Measurements from ENCODE around the gene GJA9.
A peak's percentile ranks its signal among the peaks of the same experiment; 100 is the strongest.

GJA9 gene

DNA sequence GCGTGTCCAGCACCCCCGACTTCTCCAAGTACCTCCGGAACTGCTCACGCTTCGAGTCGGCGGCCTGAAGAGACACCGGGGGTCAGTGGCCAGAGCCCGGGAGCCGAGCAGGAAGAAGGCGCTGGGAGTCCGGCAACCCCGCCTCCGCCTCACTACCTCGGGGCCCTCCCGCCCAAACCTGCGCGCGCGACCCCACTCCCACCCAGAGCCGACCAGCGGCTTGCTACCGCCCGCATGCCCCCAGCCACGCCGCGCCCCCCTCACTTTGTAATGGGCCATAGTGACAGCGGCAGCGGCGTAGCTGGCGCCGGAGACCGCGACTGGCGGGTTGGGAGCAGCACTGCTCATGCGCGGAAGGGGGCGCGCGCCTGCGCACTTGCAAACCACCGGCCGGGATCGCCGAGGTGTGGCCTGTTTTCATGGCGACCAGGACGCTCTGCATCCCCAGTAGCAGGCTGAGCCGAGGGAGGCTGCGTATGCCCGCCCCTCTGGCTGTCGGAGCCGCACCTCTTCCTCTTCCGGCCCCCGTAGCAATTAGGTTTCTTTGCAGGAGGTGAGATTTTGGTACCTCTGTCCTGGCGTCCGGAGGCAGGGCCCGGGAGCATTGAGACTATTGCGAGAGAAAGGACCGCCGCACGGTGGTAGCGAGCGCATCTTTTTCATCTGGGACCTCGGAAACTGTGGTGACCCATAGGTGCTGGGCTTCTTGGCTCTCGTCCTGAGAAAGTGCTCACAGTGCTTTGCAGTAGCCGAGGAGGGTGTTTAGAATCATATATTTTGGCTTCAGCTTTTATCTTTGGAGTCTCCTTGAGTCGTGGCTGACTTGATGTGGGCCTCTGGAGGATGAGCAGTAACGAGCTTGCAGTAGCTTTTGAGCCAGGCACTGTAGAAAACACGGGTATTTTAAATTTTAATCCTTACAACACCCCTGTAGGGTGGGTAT is 8.1 kb downstream of the GJA9 start, which contains the start of gene MYCBP:
Gene MYCBP, minus strand, starts transcription at position 322 of the 943 bp plus-strand sequence. Its CDS starts 43 bp downstream, at position 279.
- Histone ChIP-seq H3K27ac (ENCODE audit: low read depth, low read length) (peak within 1 kb of the TSS; percentile 85), H3K9me3 (ENCODE audit: low read length) (no peaks in the 10 kb centered on the region), H3K27me3 (ENCODE audit: control insufficient read depth in 1 of 2, insufficient read depth in 2 of 2, low read length in 2 of 2) (no peaks in the 10 kb centered on the region), H3K4me1 (ENCODE audit: insufficient read depth, low read length) (peaks cover 11% of the 10 kb centered on the region), H3K4me3 (ENCODE audit: low read depth in 1 of 2, low read length in 2 of 2) (peak within 1 kb of the TSS; percentile 85 to 99), H3K36me3 (ENCODE audit: insufficient read depth, low read length) (no peaks in the 10 kb centered on the region), H3K9ac (ENCODE audit: low read length) (peak within 1 kb of the TSS; percentile 85)

DNA sequence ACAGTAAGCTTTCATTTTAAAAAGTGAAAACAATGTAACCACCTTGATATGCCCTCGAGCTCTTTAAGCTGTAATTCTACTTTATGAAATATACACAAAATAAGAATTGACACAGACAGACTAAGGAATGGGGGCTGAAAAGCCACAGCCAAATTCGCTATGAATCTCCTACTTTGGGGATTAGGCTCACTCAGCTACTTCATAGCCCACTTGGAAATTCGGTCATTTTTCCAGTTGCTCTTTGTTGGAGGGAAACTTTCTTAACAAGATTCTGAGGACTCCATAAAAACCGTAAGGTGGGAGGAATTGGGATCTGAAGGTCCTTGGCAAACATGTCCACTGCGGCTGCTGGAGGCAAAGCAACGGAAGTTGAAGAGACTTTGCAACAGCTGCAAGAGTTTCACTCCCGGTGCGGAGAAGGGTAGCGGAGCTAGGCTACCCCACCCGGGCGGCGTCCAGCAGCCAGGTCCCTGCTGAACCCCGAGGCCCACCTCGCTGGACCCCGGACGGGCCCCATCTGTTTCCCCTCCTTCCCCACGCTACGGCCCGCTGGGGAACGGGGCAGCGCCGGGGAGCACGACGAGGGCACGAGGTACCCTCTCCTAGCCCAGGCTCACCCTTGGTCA is 8.9 kb downstream of the GJA9 start:
- Histone ChIP-seq H3K4me3 (ENCODE audit: low read depth in 1 of 2, low read length in 2 of 2) (peak overlapping the region; percentile 85 to 99), H3K27me3 (ENCODE audit: control insufficient read depth in 1 of 2, insufficient read depth in 2 of 2, low read length in 2 of 2) (no peaks in the 10 kb centered on the region), H3K9me3 (ENCODE audit: low read length) (no peaks in the 10 kb centered on the region), H3K36me3 (ENCODE audit: insufficient read depth, low read length) (no peaks in the 10 kb centered on the region), H3K27ac (ENCODE audit: low read depth, low read length) (peak overlapping the region; percentile 85), H3K4me1 (ENCODE audit: insufficient read depth, low read length) (peaks cover 11% of the 10 kb centered on the region), H3K9ac (ENCODE audit: low read length) (peak overlapping the region; percentile 9)

DNA sequence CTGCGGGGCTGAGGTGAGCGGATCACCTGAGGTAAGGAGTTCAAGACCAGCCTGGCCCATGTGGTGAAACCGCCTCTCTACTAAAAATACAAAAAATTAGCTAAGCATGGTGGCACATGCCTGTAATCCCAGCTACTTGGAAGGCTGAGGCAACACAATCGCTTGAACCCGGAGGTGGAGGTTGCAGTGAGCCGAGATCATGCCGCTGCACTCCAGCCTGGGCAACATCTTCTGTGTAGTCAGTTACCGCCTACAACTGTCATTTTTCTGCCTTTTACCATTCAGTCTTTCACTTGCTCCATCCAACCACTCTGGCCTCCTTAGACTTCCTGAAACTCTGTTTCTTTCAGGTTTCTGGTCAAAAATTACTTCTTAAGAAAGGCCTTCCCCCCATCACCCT is 10.4 kb downstream of the GJA9 start:
- Histone ChIP-seq H3K4me1 (ENCODE audit: insufficient read depth, low read length) (peaks cover 11% of the 10 kb centered on the region), H3K9ac (ENCODE audit: low read length) (no peak overlapping the region), H3K27ac (ENCODE audit: low read depth, low read length) (no peak overlapping the region), H3K36me3 (ENCODE audit: insufficient read depth, low read length) (no peaks in the 10 kb centered on the region), H3K4me3 (ENCODE audit: low read depth in 1 of 2, low read length in 2 of 2) (no peak overlapping the region), H3K27me3 (ENCODE audit: control insufficient read depth in 1 of 2, insufficient read depth in 2 of 2, low read length in 2 of 2) (no peaks in the 10 kb centered on the region), H3K9me3 (ENCODE audit: low read length) (no peaks in the 10 kb centered on the region)

DNA sequence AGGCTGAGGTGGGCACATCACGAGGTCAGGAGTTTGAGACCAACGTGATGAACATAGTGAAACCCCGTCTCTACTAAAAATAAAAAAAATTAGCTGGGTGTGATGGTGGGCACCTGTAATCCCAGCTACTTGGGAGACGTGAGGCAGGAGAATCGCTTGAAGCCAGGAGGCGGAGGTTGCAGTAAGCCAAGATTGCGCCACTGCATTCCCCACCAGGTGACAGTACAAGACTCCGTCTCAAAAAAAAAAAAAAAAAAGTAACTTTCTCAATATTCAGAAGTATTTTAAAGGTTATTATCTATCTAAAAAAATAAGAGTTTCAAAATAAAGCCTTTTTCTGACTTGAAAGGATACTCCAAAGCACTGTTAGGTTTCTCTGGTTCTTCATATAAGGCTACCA is 14.2 kb downstream of the GJA9 start:
- Histone ChIP-seq H3K27me3 (ENCODE audit: control insufficient read depth in 1 of 2, insufficient read depth in 2 of 2, low read length in 2 of 2) (no peaks in the 10 kb centered on the region), H3K36me3 (ENCODE audit: insufficient read depth, low read length) (no peaks in the 10 kb centered on the region), H3K27ac (ENCODE audit: low read depth, low read length) (no peak overlapping the region), H3K9me3 (ENCODE audit: low read length) (no peaks in the 10 kb centered on the region), H3K4me3 (ENCODE audit: low read depth in 1 of 2, low read length in 2 of 2) (no peak overlapping the region), H3K9ac (ENCODE audit: low read length) (no peak overlapping the region), H3K4me1 (ENCODE audit: insufficient read depth, low read length) (peaks cover 11% of the 10 kb centered on the region)

DNA sequence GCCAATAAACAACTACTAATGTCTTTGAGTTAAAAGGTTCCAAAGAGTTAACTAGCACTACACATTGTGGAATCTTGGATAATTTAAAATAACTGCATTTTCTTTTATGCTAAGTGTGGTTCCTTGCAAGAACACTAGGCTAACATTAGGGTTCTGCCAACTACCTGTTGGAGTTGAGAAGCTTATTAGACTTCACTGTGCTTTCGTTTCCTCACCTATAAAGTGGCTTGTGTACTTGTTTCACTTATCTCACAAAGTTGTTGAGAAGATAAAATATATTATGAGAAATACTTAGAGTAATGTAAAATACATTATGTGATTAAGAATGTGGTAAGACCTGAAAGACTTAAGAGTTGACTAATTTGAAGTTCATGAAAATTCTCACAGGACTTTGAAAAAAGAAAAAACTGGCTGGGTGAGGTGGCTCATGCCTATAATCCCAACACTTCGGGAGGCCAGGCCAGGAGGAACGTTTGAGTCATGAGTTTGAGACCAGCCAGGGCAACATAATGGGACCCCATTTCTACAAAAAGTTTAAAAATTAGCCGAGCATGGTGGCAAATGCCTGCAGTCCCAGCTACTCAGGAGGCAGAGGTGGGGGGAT is 16.2 kb downstream of the GJA9 start:
- Histone ChIP-seq H3K27ac (ENCODE audit: low read depth, low read length) (no peak overlapping the region), H3K9me3 (ENCODE audit: low read length) (no peaks in the 10 kb centered on the region), H3K4me3 (ENCODE audit: low read depth in 1 of 2, low read length in 2 of 2) (no peak overlapping the region), H3K27me3 (ENCODE audit: control insufficient read depth in 1 of 2, insufficient read depth in 2 of 2, low read length in 2 of 2) (no peaks in the 10 kb centered on the region), H3K36me3 (ENCODE audit: insufficient read depth, low read length) (no peaks in the 10 kb centered on the region), H3K9ac (ENCODE audit: low read length) (no peak overlapping the region), H3K4me1 (ENCODE audit: insufficient read depth, low read length) (peaks cover 22% of the 10 kb centered on the region)

DNA sequence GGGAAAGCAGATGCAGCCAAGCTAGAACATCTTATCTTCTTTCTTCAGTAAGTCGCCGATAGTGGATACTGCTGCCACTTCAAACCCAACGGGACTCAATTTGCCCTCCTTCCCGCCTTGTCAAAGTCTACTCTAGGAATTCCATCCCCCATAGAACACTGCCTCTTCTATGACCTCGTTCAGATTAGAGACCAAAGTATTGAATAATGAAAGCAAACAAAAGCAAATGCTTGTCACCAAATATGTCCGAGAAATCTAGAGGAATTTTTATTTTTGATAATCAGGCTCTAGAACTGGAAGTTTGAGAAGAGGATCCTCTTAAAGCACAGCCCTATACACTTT is 21.0 kb downstream of the GJA9 start:
- H3K9me3 ChIP-seq (ENCODE audit: low read length), result no peaks in the 10 kb centered on the region
- H3K36me3 ChIP-seq (ENCODE audit: insufficient read depth, low read length), result peaks cover 4% of the 10 kb centered on the region
- H3K27ac ChIP-seq (ENCODE audit: low read depth, low read length), result peak overlapping the region; percentile 95
- H3K27me3 ChIP-seq (ENCODE audit: control insufficient read depth in 1 of 2, insufficient read depth in 2 of 2, low read length in 2 of 2), result no peaks in the 10 kb centered on the region
- peak overlapping the region; percentile 94 to 100 for H3K4me3 ChIP-seq (ENCODE audit: low read depth in 1 of 2, low read length in 2 of 2)
- peak overlapping the region; percentile 96 for H3K9ac ChIP-seq (ENCODE audit: low read length)
- H3K4me1 ChIP-seq (ENCODE audit: insufficient read depth, low read length), result peaks cover 22% of the 10 kb centered on the region

DNA sequence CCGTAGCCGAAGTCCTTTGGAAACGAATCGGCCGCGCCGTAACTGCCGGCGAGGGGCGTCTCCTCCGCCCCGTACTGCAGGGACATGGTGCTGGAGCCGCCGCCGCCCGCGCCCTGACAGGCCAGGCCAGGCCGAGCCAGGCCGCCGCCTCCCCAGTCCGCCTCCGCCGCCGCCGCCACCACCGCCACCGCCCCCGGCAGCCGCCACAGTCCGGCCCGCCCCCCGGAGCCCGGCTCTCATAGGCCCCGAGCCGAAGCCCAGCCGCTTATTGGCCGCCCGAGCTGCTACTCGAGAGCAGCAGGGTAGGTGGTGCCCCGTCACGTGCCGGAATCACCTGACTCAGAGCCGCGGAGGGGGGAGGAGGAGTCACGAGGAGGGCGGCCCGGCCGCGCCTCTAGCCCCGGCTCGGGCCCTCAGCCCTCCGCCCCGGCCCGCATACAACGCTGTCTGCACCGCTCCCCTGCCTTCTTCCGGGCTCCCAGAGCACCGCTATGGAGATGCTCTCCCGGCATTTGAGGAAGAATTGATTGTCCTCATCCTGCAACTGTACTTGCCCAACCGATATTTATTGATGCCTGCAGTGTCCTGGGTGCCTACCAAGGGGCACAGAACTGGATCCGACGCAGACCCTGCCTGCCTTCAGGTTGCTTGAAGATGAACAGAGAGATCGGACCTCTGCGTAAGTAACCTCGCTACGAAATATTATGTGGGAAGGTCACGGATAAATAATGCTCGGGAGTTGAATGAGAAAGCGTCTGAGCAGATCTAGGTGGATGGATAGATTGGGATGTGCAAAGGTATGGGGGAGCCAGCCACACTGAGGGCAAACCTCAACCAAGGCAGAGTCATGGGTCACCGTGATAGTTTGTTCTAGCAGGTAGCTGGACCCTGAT is 21.6 kb downstream of the GJA9 start, which contains the start of gene RRAGC:
Gene RRAGC, minus strand, starts transcription at position 212 of the 893 bp plus-strand sequence. Its CDS starts 126 bp downstream, at position 86.
- H3K4me3 ChIP-seq (ENCODE audit: low read depth in 1 of 2, low read length in 2 of 2), result peak within 1 kb of the TSS; percentile 94 to 100
- no peaks in the 10 kb centered on the region for H3K27me3 ChIP-seq (ENCODE audit: control insufficient read depth in 1 of 2, insufficient read depth in 2 of 2, low read length in 2 of 2)
- peak within 1 kb of the TSS; percentile 96 for H3K9ac ChIP-seq (ENCODE audit: low read length)
- H3K27ac ChIP-seq (ENCODE audit: low read depth, low read length), result peak within 1 kb of the TSS; percentile 95
- no peaks in the 10 kb centered on the region for H3K9me3 ChIP-seq (ENCODE audit: low read length)
- H3K36me3 ChIP-seq (ENCODE audit: insufficient read depth, low read length), result peaks cover 8% of the 10 kb centered on the region
- H3K4me1 ChIP-seq (ENCODE audit: insufficient read depth, low read length), result peaks cover 22% of the 10 kb centered on the region

DNA sequence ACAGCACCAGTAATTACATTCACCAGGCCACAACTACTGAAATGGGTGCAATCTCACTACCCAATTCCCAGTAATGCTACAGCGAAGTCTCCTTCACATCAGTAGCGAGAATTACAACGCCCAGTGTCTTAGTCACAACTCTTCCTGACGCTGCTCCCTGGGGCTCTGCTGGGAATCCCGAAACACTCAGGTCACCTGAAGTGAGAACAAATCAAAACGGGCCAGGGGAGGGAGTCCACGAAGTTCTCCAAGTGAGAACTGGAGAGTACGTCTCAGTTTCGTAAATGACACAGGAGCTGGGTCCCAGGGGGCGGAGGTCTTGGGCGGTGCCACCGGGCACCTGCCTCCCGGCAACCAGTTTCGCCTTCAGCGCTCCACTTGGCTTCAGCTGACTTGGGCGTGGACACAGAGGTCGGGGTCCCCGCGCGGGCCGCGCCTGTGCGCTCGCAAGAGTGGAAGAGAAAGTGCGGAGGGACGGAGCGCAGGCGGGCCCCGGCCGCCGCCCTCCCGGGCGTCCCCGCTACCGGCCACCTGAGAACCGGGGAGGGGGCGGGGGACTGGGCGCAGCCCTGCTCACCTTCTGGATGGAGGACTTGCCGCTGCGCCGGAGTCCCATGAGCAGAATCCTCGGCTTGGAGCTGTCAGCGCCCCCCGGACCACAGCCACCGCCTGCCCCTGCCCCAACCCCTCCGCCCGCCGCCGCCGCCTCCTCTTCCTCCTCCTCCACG is 22.4 kb downstream of the GJA9 start:
- Histone ChIP-seq H3K27ac (ENCODE audit: low read depth, low read length) (peak overlapping the region; percentile 83), H3K9ac (ENCODE audit: low read length) (peak overlapping the region; percentile 46), H3K27me3 (ENCODE audit: control insufficient read depth in 1 of 2, insufficient read depth in 2 of 2, low read length in 2 of 2) (no peaks in the 10 kb centered on the region), H3K4me3 (ENCODE audit: low read depth in 1 of 2, low read length in 2 of 2) (peak overlapping the region; percentile 88 to 96), H3K4me1 (ENCODE audit: insufficient read depth, low read length) (peaks cover 21% of the 10 kb centered on the region), H3K9me3 (ENCODE audit: low read length) (no peaks in the 10 kb centered on the region), H3K36me3 (ENCODE audit: insufficient read depth, low read length) (peaks cover 8% of the 10 kb centered on the region)

DNA sequence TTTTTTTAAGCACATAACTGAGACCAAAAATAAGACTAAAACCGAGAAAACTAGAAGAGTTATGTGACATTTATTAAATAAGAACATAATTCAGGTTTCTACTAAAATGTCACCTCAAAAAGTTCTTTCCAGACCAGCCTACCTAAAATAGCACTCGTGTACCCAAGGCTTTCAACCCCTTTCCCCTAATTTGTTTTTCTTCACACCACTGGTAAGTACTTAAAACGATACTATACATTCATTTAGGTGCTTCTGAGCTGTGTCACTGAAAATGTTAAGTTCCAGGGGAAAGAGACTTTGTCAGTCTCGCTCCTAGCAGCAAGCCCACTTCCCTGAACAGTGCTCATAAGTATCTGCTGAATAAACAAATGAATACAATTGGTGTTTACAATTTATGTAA is 28.6 kb downstream of the GJA9 start:
- Histone ChIP-seq H3K27ac (ENCODE audit: low read depth, low read length) (no peak overlapping the region), H3K4me3 (ENCODE audit: low read depth in 1 of 2, low read length in 2 of 2) (no peak overlapping the region), H3K9me3 (ENCODE audit: low read length) (no peaks in the 10 kb centered on the region), H3K9ac (ENCODE audit: low read length) (no peak overlapping the region), H3K4me1 (ENCODE audit: insufficient read depth, low read length) (peaks cover 3% of the 10 kb centered on the region), H3K27me3 (ENCODE audit: control insufficient read depth in 1 of 2, insufficient read depth in 2 of 2, low read length in 2 of 2) (no peaks in the 10 kb centered on the region), H3K36me3 (ENCODE audit: insufficient read depth, low read length) (peaks cover 42% of the 10 kb centered on the region)

DNA sequence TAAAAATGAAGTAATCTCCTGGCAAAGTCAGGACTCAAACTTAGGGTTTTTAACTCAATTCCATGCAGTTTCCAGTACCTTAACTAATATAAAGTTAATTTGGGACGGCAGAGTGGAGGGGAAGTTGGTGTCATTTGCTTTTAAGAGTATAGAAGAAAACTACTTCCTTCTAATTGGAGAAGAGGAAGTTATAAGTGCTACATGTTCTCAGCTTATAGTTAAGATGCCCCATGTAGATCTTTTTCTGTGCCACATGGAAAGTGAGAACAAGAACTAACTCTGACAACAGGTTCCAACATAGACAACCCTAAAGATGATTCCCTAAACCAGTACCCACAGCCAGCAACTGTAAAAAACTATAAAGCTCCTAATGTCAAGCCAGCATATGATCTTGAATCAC is 33.3 kb downstream of the GJA9 start:
- Histone ChIP-seq H3K27me3 (ENCODE audit: control insufficient read depth in 1 of 2, insufficient read depth in 2 of 2, low read length in 2 of 2) (no peaks in the 10 kb centered on the region), H3K36me3 (ENCODE audit: insufficient read depth, low read length) (peaks cover 60% of the 10 kb centered on the region), H3K4me1 (ENCODE audit: insufficient read depth, low read length) (peaks cover 3% of the 10 kb centered on the region), H3K9ac (ENCODE audit: low read length) (no peak overlapping the region), H3K9me3 (ENCODE audit: low read length) (no peaks in the 10 kb centered on the region), H3K4me3 (ENCODE audit: low read depth in 1 of 2, low read length in 2 of 2) (no peak overlapping the region), H3K27ac (ENCODE audit: low read depth, low read length) (no peak overlapping the region)
